Skeletal muscle tissue (tissue), 4 donors: ENCODE measurements around the gene SMARCD1. TPM values are rescaled to one million over a fixed set of nuclear protein-coding genes. Genes with fewer than 3 reads are reported as not detected.

Source experiments
- H3K27ac ChIP-seq: one replicate; pipeline ENCODE4 v1.7.0; 2013; ENCODE audit warnings: mild to moderate bottlenecking, low read depth, low read length, inconsistent platforms
- H3K27me3 ChIP-seq, 3 donors: one replicate each; pipeline ENCODE4 v1.7.0; 2013; ENCODE audit warnings: low read length in 3 of 3; ENCODE audit not compliant: control insufficient read depth in 3 of 3, insufficient read depth in 3 of 3
- H3K36me3 ChIP-seq, 3 donors: one replicate each; pipeline ENCODE4 v1.7.0; 2013; ENCODE audit warnings: low read length in 3 of 3; ENCODE audit not compliant: control insufficient read depth in 3 of 3, insufficient read depth in 3 of 3
- H3K4me1 ChIP-seq, 3 donors: one replicate each; pipeline ENCODE4 v1.7.0; 2013; ENCODE audit warnings: low read length in 3 of 3, mild to moderate bottlenecking in 3 of 3; ENCODE audit not compliant: control insufficient read depth in 3 of 3, insufficient read depth in 3 of 3
- H3K4me3 ChIP-seq, 3 donors: one replicate each; pipeline ENCODE4 v1.7.0; 2013; ENCODE audit warnings: low read length in 3 of 3
- H3K9ac ChIP-seq, 3 donors: one replicate each; pipeline ENCODE4 v1.7.0; 2013; ENCODE audit warnings: low read length in 3 of 3, mild to moderate bottlenecking in 3 of 3, moderate library complexity in 2 of 3, low read depth in 1 of 3
- H3K9me3 ChIP-seq, 3 donors: one replicate each; pipeline ENCODE4 v1.7.0; 2013; ENCODE audit warnings: low read length in 3 of 3; ENCODE audit not compliant: control insufficient read depth in 3 of 3
- total RNA-seq: library from RNA; depleted of rRNA; stranded (reverse); fragments of >200 nt; gene quantifications from one replicate; pipeline ENCODE4 v1.2.3, GENCODE V29; 2014
- donor health status: Osteomylitis.

The SMARCD1 gene
- total RNA-seq, 1 donor from 2014 or later, result 19.3 TPM

DNA sequence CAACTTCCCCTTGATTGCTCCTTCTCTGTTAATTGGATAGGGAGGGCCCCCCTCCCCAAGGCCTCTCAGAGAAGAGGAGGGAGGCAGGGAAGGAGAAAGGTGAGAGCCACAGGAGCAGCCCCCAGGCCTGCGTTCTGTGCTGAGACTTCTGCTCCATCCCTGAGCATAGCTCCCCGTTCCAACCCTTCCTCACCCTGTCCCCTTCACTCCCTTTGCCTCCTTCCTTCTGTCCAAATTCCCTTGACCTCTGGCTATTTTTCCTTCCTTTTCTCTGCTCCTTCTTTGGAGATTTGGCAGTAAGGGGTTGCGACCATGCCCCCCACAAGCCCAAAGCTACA is 28.5 kb upstream of the SMARCD1 start:
- H3K36me3 ChIP-seq, result no peaks in the 10 kb centered on the region
- peak overlapping the region; percentile 51 to 82 (median 72) for H3K9ac ChIP-seq
- no peaks in the 10 kb centered on the region for H3K9me3 ChIP-seq
- peaks cover 7 to 29% (median 20%) of the 10 kb centered on the region in 3 donors for H3K27me3 ChIP-seq
- H3K4me1 ChIP-seq, result peaks cover 16 to 23% (median 19%) of the 10 kb centered on the region in 3 donors
- no peak overlapping the region for H3K27ac ChIP-seq
- H3K4me3 ChIP-seq, result peak overlapping the region; percentile 67 to 85 (median 81)

DNA sequence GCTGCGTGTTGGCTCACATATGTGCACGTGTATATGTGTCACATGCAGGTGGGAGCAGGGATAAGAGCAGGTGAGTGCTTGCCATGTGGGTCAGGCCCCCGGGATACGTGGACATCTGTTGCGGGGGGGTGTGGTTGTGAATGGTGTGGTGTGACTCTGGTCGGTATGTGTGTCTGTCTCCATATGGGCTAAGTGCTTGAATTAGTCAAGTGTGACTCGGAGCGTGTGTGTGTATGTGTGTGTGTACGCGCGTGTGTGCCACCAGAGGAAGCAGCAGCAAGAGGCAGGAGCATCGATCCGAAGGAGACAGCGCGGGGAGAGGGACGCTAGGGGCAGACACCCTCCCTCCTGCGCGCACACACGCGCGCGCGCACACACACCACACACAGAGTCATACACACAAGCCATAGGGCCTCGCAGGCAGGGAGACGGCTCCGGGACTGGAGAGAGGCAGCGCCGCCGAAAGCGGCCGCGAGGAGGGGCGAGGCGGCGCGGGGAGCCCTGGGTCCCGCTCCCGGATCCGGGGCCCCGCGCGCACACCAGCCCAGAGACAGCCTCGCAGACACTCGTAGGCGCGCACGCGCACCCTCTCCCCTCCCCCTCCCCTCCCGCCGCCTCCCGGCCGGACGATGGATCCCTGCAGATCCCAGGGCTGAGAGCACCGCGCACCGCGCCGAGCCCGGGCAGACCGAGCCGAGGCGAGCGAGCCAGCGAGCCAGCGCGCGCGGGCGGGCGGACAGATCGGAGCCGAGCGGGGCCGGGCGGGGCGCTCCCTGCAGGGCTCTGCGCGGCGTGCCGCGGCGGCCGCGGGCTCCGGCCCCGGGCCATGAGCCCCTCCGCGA is 27.9 kb upstream of the SMARCD1 start, which contains the start of gene ASIC1:
ASIC1 (plus strand) TSS at position 597 of the 842 bp plus-strand sequence. CDS start 1,171 bp downstream, outside the sequence.
- Histone ChIP-seq H3K4me1 (peaks cover 16 to 24% (median 19%) of the 10 kb centered on the region in 3 donors), H3K27me3 (peaks cover 4 to 24% (median 20%) of the 10 kb centered on the region in 3 donors), H3K4me3 (peak within 1 kb of the TSS; percentile 67 to 85 (median 81)), H3K9me3 (no peaks in the 10 kb centered on the region), H3K27ac (no peak within 1 kb of the TSS), H3K9ac (peak within 1 kb of the TSS; percentile 51 to 82 (median 72)), H3K36me3 (no peaks in the 10 kb centered on the region)

DNA sequence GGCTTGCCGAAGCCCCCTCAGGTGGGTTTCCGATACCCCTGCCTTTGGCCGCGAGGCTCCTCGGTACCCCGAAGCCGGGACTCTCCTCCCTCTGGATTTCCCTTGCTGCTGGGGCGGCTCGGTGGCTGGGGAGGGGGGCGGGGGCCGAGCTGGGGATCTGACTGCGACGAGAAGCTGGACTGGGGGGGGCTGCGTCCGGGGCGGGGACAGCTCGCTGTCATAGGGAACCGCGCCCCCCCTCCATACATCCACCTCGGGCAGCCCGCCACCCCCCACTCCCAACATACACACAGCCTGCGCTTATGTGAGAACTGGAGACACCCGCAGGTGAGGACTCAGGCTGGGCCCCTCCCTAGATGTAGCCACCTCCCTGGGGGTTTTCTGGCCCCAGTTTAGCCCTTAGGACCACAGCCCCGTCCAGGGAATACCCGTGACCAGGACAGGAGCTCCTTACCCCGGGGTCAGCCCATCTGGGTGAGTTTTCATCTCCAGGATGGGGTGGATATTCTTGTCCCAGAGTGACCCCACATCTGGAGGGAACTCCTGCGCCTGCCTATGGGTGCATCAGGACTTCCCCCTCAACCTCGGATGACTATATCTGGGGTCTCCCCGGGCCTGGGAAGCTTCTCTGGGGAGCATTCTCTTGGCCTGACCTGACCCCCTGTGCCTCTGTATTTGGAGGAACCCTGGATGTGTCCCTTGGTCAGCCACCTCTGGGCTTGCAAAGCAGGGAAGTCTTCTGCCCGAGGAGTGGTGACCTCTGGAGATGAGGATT is 27.1 kb upstream of the SMARCD1 start:
- no peak overlapping the region for H3K27ac ChIP-seq
- peak overlapping the region in 1 of 3 donors; percentile 82 for H3K9ac ChIP-seq
- H3K27me3 ChIP-seq, result peaks cover 3 to 20% (median 17%) of the 10 kb centered on the region in 3 donors

DNA sequence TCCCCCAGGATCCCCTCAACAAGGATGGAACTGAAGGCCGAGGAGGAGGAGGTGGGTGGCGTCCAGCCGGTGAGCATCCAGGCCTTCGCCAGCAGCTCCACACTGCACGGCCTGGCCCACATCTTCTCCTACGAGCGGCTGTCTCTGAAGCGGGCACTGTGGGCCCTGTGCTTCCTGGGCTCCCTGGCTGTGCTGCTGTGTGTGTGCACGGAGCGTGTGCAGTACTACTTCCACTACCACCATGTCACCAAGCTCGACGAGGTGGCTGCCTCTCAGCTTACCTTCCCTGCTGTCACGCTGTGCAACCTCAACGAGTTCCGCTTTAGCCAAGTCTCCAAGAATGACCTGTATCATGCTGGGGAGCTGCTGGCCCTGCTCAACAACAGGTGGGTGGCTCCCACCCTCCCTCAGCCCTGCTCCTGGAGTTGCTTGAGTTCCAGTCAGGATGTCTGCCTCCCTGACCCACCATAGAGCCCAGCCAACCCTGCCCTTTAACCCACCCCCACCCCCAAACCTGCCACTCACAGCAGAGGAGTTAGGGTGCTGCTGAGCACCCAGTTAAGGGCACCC is 26.3 kb upstream of the SMARCD1 start:
- Histone ChIP-seq H3K4me3 (no peak overlapping the region), H3K27ac (no peak overlapping the region), H3K4me1 (peaks cover 16 to 24% (median 19%) of the 10 kb centered on the region in 3 donors), H3K9me3 (no peaks in the 10 kb centered on the region), H3K27me3 (peaks cover 3 to 20% (median 18%) of the 10 kb centered on the region in 3 donors), H3K36me3 (no peaks in the 10 kb centered on the region), H3K9ac (no peak overlapping the region)

More for the DNA sequence above, 27.1 kb upstream of the SMARCD1 start:
- peaks cover 16 to 24% (median 19%) of the 10 kb centered on the region in 3 donors for H3K4me1 ChIP-seq
- H3K9me3 ChIP-seq, result no peaks in the 10 kb centered on the region
- peak overlapping the region in 2 of 3 donors; percentile 81 to 85 for H3K4me3 ChIP-seq
- H3K36me3 ChIP-seq, result no peaks in the 10 kb centered on the region

DNA sequence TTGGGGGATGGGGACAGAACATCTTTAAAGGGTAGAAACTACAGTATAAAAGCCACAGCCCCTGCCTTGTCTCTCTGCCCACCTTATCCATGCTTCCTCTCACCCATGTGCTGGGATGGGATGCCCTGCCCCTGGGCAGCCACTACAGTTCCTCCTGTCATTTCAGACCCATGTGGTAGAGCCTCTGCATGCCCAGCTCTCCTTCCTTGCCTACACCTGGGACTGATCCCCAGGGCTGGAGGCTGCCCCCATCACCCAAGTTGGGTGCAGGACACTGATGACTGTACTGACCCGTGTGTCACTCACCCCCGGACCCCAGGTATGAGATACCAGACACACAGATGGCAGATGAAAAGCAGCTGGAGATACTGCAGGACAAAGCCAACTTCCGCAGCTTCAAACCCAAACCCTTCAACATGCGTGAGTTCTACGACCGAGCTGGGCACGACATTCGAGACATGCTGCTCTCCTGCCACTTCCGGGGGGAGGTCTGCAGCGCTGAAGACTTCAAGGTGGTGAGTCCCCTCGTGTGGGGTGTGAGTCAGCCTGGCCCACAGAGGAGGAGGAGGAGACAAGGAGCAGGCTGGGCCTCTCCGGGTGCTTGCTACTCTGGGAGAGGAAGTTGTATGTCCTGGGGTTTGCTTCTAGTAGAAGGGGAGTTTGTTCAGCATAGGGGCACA is 25.6 kb upstream of the SMARCD1 start:
- H3K36me3 ChIP-seq, result no peaks in the 10 kb centered on the region
- peaks cover 16 to 24% (median 19%) of the 10 kb centered on the region in 3 donors for H3K4me1 ChIP-seq

DNA sequence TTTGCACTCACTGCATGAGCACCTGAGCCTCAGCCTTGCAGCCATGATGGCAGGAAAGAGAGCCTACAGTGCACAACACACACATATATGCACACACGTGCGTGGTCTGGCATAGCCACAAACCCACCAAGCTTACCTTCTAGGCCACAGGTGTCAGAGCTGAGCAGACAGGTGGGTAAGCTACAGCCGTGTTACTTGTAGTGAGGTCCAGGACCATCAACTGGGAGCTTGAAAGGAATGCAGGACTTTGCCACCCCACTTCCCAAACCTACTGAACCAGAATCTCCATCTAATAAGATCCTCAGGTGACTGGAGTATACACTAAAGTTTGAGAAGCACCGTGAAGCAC is 25.0 kb upstream of the SMARCD1 start:
- H3K27ac ChIP-seq, result no peak overlapping the region
- no peaks in the 10 kb centered on the region for H3K9me3 ChIP-seq
- no peaks in the 10 kb centered on the region for H3K36me3 ChIP-seq
- peaks cover 3 to 22% (median 18%) of the 10 kb centered on the region in 3 donors for H3K27me3 ChIP-seq
- no peak overlapping the region for H3K9ac ChIP-seq
- H3K4me1 ChIP-seq, result peaks cover 16 to 24% (median 19%) of the 10 kb centered on the region in 3 donors
- no peak overlapping the region for H3K4me3 ChIP-seq

More for the DNA sequence above, 25.6 kb upstream of the SMARCD1 start:
- Histone ChIP-seq H3K9ac (no peak overlapping the region), H3K4me3 (no peak overlapping the region), H3K27me3 (peaks cover 3 to 22% (median 18%) of the 10 kb centered on the region in 3 donors), H3K9me3 (no peaks in the 10 kb centered on the region), H3K27ac (no peak overlapping the region)

DNA sequence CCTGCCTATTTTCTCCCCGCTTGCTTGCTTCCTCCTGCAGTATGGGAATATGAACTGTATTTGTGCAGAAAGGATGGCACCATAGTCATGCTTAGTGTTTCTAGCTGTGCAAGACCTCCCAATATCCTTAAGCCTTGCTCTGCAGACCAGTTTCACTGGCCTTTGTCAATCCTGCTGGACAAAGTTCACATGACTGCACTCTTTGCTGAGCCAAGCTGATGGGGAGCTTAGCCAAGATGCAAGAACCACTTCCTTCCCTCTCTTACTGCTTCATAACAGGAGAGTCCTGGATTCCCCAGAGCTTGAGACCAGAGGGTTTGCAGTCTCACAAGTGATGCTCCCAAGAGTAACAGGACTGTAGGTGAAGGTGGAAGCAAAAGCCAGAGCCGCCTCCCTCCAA is 24.0 kb upstream of the SMARCD1 start:
- H3K9me3 ChIP-seq, result no peaks in the 10 kb centered on the region
- no peak overlapping the region for H3K27ac ChIP-seq
- peaks cover 10 to 17% (median 15%) of the 10 kb centered on the region in 3 donors for H3K4me1 ChIP-seq
- peaks cover 3 to 18% (median 17%) of the 10 kb centered on the region in 3 donors for H3K27me3 ChIP-seq
- H3K9ac ChIP-seq, result no peak overlapping the region
- H3K4me3 ChIP-seq, result no peak overlapping the region
- H3K36me3 ChIP-seq, result no peaks in the 10 kb centered on the region

DNA sequence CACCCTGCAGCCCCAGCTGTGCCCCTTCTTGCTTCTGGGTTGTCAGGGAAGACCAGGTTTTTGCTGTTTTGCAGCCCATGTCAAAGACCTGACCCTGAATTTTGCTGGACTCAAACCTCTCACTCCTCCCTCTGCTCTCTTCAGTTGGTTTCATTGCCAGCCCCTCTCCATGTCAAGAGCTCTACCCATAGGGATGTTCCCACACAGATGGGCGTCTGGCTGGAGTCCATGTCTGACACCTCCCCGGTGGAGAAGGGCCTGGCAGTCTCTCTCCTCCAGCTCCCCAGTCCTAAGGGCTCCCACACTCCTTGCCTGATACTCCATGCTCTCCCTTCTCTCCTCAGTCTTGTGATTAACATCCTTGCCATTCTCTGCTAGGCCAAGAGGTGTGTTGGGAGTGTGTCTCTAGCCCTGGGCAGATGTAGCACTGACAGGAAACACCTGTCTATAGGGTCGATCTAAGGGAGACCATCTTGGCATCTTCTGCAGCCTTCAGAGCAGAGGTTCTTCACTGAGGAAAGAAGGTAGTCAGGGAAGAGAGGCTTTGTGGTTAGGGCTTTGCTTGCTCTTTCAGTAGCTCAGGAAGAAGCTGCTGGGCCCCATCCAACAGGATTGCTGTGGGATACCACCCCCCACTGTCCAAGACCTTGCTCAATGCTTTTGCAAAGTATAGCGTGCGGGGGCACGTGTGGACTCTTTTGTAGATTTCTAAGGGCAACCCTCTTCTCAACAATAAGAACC is 23.0 kb upstream of the SMARCD1 start:
- no peak overlapping the region for H3K4me3 ChIP-seq
- H3K27me3 ChIP-seq, result peaks cover 0 to 11% (median 9%) of the 10 kb centered on the region in 3 donors
- peaks cover 4 to 11% (median 5%) of the 10 kb centered on the region in 3 donors for H3K4me1 ChIP-seq
- H3K27ac ChIP-seq, result no peak overlapping the region
- no peaks in the 10 kb centered on the region for H3K9me3 ChIP-seq
- no peak overlapping the region for H3K9ac ChIP-seq
- H3K36me3 ChIP-seq, result no peaks in the 10 kb centered on the region
